OCI-LY7 (cell line): ENCODE data around the gene SH3TC1.

Experiments
- CTCF ChIP-seq: fragments of 200-600 bp; sonication (generic); conservative IDR thresholded peaks from 2 replicates; pipeline ENCODE4 v1.5.1; 2014; ENCODE audit warnings: mild to moderate bottlenecking, antibody characterized with exemption, low read length, moderate library complexity, mixed read lengths
- EZH2phosphoT487 ChIP-seq: fragments of 200-600 bp; sonication (generic); IDR thresholded peaks from 2 replicates; pipeline ENCODE4 v1.6.1; 2018; ENCODE audit warnings: low read depth, borderline replicate concordance, mild to moderate bottlenecking, mixed run types, antibody characterized with exemption, low read length, moderate library complexity, mixed read lengths

- no peak for TF ChIP-seq EZH2phosphoT487
- TF ChIP-seq CTCF: no peak
Observed at GRCh38 chr4:8287343-8288280, 88.5 kb downstream of the SH3TC1 start.
